Pons (tissue), 1 donor: ENCODE data around the gene AKT1.
A peak's percentile ranks its signal among the peaks of the same experiment; 100 is the strongest.

Source experiments
- DNase-seq: peaks from one replicate; pipeline ENCODE4 v3.0.0-alpha.2; 2016; ENCODE audit warnings: low spot score

Gene AKT1

GRCh38 chr14:104723651-104724406 is 71.7 kb downstream of the AKT1 start, which contains the start of gene ADSS1:
Gene ADSS1, plus strand, starts transcription at chr14:104724229. Its CDS starts 42 bp downstream, at chr14:104724271.
- DNase-seq, result peak; percentile 46

DNA sequence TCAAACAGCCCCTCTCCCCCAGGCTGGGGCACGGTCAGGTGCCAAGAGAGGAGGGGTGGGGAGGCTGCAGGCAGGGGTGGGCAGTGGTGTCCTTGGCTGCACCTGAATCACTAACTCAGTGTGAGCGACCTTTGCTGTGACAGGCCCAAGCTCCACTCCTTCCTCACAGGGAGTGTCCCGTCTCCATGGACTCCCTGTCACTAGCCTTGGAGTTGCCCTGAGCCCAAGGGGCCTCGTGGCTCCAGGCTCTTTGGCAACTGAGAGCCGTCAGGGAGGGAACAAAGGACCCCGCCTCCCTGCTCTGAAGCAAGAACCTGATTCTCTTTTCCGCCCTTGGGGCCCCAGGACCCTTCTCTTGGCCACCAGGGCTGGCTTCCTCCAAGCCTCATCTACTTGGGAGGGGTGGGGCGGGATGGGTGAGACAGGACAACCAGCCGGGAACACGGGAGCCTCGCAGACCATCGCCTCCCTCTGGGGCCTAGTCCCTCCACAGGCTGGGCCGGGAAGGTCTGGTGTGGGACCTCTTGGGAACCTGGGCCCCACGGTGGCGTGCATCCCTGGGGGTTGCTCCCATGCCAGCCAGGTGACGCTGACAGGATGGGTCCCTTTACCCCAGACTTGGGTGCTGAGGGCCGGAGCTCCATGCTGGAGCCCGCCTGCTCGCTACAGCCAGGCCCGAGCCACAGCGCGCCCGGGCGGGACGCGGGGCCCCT is 72.5 kb downstream of the AKT1 start:
- DNase-seq, result peak; percentile 18

DNA sequence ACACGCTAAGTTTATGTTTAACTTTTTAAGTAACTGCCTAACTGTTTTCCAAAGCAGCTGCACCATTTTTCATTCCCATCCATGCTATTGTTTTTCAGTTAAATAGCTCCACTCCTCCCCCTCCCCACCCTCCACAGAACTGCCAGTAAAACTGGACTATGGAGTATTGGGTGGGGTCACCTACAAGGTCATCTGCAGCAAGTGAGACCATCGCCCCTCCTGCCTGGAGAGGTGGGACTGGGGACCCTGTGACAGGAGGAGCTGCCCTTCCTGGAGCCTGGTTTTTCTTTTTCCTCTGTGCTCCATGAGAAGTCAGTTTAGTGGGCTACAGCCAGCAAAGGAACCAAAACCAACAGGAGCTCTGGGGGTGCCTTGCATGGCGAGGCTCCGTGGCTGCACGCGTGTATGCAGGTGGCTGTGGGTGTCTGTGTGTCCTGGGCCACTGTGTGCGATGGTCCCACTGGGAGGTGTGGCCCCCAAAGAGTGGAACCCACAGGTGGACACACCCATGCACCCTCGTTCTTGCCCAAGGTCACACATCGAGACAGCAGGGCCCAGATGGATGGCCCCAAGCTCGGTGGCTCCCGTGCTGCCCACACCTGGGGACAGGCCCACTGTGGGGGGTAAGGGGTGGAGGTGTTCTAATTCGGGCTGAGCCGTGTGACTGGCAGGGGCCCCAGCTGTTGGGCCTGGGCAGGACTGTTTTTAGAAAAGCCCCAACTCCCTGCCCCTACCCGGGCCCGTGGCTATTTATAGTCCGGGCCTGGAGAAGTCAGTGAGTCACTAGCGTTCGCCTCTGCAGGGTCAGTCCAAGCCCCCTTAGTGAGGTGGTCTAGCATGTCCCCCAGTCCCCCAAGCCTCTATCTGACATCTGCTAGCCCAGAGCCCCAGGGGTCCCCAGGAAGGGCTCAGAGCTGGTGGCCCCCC is 73.8 kb downstream of the AKT1 start:
- DNase-seq, result no peak
